GM21367 (cell line): ENCODE data around the gene MEGF6.

Experiments used
- ATAC-seq: cut with Tn5 transposase; IDR thresholded peaks from one replicate; pipeline ENCODE4 v1.9.1; 2021; ENCODE audit not compliant: unreplicated experiment

Gene MEGF6

DNA sequence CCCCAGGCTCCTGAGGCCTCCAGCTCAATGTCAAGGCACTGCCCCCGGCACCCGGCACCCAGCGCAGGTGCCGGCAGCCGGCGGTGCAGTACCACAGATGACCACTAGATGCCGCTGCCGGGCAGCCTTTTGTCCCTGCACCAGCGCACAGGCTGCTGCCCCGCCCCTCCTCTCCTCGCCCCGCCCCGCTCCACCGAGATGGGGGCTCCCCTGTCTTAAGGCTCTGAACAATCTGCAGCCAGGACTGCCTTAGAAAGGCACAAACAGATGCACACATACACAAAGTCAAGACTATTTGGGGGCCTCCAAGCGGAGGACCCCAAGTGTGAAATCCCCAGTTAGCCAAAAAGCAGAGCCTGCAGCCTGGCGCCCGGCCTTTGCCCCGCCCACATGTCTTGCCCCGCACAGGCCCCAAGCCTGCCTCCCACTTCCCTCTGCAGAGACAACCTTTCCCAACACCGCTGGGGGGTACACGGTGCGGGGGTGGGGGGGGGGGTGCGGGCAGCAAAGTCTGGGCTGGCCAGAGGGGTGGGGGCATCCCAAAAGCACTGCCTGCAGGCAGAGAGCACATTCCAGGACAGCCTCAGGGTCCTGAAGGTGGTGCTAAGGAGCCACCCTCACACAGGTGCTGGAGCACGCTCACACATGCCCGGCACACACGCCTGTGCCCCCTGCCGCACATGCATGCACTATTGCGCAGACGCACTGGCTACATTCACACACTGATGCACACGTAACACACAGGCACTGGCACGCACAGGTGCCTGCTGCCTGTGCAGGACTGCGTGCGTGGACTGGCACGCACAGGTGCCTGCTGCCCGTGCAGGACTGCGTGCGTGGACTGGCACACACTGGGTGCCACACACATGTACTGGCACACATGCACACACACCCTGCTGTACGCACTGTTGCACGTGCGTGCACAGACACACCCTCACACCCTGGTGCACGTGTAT lies 119.7 kb downstream of the MEGF6 start:
- no peak for ATAC-seq

DNA sequence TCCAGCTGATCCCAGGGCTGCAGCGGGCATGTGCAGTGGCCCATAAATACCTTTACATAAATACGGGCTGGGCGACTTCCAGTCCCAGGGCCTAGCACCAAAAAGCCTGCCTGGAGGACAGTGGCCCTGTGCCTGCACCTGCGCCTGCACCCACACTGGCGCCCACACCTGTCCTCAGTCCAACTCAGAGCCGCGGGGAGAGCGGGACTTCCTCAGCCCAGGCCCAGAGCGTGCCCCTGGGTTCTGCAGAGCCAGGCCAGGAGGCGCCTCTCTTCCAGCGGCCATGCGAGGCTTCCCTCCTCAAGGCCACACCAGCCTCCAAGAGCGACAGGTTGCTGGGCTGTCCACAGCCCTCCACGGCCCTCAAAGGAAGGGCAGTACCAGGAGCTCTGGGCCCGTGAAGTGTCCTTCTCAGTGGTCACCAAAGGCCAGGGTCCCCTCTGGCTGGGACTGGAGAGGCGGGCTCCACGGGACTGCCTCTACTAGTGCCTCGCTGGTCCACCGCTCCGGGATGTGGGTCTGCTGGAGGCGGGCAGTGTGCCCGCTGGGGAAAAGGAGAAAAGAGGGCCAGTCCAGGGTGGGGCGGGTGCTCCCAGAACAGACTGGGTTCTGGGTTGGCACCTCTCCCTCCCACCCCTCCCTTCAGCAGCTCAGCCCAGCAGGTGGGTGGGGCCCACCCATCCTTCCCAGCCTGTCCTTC lies 121.1 kb downstream of the MEGF6 start:
- ATAC-seq, result no peak

DNA sequence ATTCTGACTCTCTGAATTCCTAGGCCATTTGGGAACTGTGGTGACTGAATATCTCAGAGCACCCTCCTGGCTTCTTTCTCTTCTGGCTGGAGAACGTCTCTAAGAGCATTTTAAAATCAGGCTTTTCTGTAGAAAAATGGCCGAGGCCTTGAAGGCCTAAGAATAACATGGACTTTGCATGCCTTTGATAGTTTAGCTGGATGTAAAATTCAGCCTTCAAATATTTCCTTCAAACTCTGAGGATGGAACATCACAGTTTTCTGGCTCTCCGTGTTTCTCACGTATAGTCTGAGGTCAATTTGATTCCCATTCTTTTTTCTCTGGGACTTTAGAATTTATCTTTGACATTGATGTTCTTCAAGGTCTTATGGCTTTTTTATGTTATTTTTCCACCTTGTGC lies 122.9 kb downstream of the MEGF6 start:
- no peak for ATAC-seq

DNA sequence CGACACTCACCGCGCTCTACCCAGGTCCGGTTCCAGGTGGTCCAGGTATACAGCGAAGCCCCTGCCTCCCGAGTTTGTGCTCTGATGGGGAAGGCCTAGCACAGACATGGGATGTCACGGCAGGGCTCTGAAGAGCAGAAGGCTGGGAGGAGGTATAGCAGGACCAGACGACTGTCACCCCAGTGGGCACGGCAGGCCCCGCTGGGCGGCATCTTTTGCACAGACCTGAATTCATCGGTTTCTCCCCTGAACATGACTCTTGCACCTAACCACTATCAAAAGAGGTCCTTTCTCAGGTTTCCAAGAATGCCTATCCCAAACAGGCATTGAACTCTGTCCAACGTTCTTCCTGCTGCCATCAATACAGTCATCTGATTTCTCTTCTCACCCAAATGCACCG lies 126.3 kb downstream of the MEGF6 start:
- no peak for ATAC-seq

DNA sequence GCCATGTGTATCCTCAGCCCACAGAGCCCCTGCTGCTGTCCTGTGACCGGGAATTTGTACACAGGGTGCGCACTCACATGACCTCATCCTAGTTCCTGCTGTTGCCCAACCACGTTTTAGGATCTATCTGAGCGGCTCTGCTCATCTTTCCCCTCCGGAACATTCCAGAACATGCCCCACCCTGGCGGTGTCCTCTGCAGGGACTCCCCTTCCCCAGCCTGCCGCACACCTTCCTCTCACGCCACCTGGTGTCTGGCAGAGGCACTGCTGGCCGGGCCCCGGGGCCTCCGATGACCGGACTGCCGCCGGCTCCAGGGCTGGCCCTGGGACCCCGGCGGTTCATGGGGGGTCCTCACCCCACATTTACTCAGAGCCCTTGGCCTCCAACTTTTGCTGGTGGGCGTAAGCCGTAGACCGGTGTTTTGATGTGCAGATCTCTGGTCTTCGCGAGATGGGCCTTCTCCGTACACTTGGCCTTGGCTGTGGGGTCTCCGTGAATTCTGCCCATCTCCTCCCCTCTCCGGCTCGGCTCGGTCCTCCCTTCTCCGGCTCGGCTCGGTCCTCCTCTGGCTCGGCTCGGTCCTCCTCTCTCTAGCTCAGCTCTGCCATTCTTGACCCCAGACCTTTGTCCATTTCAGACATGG lies 127.4 kb downstream of the MEGF6 start:
- ATAC-seq, result no peak

DNA sequence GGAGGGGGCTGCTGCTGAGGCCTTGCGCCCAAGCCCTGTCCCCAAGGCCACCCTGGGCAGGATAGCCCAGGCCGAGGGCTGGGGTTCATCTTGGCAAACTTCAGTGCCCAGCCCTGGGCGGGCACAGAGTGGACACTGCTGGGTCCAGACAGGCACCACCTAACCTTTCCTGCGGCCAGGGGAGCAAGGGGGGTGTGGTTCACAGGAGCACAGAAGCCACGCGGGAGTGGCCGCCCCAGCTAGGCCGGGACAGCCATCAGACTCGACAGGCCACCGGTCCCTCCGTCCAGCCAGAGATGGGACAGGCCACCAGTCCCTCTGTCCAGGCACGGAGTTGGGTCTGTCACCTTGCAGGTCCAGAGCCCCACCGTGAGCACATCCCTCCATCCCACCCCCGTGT lies 127.9 kb downstream of the MEGF6 start:
- ATAC-seq, result no peak

DNA sequence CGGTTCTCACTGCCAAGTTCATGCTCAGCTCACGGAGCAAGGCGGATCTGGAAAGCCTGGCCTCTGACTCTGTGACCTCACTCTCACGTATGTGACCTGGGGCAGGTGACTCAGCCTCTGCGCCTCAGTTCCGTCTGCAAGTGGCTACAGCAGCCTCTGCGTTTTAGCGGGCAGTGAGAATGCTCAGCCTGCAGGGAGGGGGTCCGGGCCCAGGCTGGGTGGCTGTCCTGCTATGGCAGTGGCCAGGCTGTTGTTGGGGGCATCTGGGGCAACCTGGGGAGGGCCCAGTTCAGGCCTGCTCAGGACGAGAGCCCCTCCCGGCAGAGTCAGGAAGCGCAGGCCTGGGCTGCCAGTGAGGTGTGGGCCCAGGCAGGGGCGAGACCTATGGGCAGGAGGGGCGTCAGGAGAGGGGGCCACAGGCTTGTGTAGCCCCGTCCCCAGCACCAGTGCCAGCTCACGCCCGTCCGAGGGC lies 128.9 kb downstream of the MEGF6 start:
- ATAC-seq, result no peak

DNA sequence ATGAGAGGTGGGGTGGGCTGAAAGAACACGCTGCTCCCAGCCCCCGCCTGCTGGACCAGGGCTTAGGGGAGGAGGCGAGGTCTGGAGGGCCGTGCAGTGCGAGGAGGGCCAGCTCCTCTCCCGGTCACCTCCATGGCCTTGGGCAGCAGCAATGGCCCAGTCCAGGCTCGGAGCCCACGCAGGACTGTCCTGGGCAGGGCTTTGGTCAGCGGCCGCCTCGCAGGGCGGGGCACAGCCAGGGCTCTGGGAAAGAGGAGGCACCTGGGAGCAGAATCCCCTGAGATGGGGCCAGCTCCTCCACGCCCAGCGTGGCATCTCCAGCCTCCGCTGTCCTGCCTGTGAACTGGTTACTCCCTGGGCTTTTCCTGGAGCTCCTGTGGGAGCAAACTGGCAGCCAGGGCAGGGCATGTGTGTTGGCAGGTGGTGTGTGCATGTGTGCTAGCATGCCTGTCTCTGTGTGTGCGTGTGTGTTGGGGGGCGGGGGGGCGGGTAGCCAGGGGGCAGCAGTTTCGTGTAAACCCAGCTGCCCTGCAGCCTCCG lies 129.4 kb downstream of the MEGF6 start:
- ATAC-seq, result no peak

DNA sequence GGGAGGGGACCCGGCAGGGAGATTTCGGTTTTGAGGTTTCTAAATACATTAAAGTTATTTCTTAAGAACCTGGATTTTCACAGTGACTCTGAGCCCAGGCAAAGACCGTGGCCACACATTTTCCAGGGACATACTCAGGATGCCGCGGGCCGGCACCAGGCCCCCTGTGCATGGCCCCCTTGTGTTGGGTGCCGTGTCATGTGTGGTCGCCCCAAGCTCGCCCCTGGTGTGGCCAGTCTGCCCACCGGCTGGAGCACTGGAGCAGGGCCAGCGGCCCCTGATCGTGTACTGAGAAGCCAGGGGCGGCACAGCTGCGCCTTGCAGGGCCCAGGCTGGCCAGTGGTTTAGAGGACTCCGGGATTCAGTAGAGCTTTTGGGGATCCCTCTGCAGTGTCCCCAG lies 130.3 kb downstream of the MEGF6 start:
- no peak for ATAC-seq

DNA sequence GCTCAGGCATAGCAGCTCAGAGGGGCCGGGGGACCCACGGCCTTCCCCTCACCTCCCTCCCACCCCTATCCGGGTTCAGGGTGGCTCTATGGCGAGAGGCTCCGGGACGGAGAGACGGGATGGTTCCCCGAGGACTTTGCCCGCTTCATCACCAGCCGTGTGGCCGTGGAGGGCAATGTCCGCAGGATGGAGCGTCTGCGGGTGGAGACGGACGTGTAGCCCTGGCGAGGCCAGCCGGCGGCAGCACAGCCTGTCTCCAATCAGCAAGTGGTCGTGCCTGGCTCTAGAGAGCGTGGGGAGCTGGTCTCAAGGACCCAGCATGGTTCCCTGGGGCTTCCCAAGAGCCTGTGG lies 131.0 kb downstream of the MEGF6 start:
- no peak for ATAC-seq

DNA sequence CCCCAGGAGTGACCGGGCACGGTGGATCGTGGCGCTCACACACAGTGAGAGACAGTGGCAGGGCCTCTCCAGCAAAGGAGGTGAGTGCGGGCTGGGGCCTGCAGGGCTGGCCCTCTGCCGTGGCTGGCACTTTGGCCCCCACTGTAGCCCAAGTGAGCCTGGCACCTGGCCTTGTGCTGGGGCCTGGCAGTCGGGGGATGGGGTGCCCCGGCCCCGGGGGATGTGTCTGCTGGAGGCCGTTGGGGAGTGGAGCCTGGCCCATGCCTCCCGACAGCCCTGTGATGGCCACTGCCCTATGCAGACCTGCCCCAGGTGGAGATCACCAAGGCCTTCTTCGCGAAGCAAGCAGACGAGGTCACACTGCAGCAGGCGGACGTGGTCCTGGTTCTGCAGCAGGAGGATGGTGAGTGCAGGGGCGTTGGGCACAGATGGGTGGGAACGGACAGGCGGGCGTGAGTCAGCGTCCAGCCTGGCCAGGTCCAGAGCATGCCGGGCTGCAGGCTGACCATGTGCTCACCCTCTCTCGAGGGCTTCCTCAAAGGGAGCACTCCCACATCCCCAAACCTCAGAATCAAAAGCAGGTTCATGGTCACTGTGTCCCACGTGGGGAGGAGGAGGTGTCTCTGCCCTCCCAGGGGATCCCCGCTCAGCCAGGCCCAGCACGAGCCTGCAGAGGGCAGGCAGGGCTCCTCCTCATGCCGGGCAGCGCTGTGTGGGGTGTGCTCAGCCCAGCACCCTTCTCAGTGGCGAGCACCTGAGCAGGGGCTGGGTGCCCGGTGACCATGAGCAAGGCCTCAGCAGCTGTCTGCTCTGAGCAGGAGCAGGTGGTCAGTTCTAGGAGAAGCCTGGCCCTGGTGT lies 131.6 kb downstream of the MEGF6 start:
- ATAC-seq, result no peak

DNA sequence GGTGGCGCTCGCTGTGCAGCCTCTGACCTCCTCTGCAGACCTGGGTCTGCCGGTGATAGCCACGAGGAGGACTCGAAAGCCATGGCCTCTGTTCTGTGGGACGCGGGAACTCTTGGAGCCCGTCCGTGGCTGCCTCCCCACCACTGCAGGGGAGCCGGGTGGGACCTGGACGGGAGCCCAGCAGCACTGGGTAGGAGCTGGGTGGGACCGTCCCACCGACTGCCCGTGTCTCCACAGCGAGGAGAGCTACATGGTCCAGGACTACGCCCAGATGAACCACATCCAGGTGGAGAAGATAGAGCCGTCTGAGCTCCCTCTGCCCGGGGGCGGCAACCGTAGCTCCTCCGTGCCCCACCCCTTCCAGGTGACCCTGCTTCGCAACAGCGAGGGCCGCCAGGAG lies 133.1 kb downstream of the MEGF6 start:
- no peak for ATAC-seq

DNA sequence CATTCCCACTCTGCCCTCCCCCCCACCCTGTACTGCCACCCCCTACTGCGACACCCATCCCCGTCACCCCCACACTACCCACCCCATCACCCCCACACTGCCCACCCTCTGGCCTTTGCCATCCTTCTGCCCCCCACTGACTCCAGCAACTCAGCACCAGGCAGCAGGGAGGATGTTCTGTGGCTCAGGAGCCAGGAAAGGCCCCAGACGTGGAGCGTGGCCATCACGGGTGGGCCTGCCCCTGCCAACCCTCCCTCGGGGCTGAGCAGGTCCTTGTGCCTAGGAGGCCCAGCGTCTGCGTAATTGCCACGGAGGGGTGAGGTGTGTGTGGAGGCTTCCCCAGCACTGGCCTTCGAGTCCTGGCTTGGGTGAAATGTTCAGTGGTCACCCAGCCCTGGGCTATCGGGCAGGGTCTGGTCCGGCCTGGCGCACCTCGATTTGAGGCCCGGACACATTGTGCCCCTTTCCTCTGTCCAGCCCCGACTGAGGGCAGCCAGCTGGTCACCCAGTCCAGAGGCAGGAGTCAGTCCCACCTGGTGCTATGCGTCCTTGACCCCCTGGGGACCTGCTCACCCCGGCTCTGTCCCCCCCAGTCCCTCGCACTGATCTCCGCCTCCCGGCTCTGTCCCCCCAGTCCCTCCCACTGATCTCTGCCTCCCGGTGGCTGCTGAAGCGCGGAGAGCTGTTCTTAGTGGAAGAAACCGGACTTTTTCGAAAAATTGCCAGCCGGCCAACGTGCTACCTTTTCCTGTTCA lies 133.9 kb downstream of the MEGF6 start:
- no peak for ATAC-seq

DNA sequence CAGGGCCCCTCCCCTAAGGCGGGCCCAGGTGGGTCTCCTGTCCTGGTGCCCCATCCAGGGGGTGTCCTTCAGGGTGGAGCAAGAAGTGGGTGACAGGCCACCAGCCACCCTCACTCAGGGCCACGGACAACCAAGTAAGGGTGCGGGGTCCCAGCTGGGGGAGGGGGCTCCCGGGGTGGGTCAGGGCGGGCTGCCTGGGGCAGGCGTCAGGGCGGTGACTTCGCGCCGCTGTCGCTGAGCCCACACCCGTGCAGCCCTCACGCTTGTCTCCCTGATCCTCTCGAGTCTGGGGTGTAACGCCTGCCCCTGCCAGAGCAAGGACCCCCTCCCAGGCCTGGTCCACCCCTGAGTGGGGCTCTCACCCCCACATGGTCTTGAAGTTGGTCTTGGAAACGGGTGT lies 134.6 kb downstream of the MEGF6 start:
- no peak for ATAC-seq

DNA sequence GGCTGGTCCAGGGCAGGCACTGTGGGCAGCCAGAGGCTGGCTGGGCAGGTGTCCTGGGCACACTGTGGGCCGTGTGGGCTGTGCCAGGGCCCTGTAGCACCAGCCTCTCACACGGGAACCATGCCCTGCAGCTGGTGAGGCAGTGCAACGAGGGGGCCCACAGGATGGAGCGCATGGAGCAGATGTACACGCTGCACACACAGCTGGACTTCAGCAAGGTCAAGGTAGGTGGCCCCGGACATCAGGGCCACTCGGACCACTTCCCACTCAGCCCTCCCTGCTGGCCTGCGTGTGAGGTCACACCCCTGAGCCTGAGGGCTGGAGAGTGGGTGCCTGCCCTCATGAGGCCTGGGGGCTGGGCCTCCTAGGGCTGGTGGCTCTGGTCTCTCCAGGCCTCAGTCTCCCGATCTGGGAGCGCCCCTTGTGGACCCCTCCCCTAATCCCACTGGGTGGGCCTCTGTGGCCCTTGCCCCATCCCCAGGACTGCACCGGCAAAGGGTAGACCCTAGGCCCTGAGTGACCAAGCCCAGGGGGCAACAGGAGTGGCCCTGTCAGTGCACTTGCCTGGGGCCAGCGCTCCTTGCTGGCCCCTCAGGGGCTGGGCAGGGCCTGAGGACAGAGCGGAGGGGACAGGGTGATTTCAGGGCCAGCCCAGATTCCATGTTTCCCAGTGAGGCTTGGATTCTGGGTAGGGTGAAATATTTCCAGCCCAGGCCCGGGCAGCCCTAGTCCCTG lies 135.3 kb downstream of the MEGF6 start:
- ATAC-seq, result no peak

DNA sequence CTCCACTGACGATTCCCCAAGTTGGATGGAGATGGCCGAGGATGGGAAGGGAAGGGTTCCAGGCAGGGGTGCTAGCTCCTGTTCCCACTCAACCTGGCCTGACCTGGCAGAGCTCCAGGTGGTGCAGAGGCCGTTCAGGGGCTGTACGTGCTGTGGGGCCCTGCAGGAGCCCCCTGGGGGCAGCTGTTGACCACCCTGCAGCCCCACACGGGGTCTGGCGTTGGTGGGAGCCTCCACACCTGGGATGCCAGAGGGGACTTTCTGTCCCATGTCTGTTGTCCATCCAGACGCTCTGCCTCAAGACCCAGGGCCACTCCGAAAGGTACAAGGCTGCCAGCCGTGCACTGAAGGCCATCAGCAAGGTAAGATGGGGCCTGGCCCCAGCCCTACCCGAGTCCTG lies 136.9 kb downstream of the MEGF6 start:
- ATAC-seq, result no peak

DNA sequence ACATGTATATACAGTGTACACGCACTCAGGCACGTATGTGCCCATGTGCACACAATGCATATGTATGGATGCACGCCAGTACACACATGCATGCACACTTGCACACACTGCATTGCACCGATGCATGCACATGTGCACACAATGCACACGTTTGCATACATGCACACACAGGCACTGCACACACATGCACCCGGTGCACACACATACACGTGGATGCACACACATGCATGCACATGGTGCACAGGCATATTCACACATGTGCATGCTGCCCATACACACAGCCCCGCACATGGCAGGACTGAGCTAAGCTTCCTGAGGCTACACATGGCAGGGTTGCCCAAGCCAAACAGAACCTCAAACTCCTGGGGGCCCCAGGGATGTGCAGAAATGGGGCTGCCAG lies 137.3 kb downstream of the MEGF6 start:
- no peak for ATAC-seq

DNA sequence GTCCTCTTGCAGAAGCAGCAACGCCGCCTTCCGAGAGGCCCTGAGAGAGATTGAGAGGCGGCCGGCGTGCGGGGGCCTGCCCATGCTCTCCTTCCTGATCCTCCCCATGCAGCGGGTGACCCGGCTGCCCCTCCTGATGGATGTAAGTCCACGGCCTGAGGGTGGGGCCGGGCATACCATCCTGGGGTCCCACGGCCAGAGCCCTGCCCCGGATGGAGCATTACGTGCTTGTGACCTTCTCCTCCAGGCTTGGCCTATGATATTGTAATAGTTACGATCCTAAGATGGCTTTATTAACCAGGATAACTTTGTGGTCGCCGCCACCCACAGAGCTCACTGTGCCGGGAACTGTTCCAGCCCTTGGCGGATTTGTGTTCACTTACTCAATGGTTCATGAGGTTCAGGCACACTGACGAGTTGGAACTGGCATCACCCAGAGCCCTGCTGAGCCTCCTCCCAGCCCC lies 137.9 kb downstream of the MEGF6 start:
- ATAC-seq, result no peak

DNA sequence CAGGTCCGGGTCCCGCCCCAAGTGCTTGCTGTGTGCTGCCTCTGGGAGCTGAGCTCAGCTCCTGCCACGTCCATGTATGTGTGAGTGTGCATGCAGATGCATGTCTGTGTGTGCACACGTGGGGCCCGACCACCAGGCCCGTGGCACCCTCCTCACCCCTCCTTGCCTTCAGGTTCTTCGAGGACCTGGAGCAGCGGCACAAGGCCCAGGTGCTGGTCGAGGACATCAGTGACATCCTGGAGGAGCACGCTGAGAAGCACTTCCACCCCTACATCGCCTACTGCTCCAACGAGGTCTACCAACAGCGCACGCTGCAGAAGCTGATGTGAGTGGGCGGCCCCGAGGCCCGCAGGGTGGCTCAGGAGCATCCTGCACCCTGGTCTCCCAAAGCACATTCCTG lies 138.4 kb downstream of the MEGF6 start:
- ATAC-seq, result no peak
